Activated naive CD4-positive, alpha-beta T cell treated with anti-CD3 and anti-CD28 coated beads, Interleukin-2, amount 50 U/mL, for 24 hours (primary cell): Measurements from ENCODE around the gene BPGM.
"Not testable (repeated sequence)": the region's sequence is repeated elsewhere in the genome, so short reads cannot be mapped to it uniquely, and the experiment has no call there.

Source experiments
- H3K27ac Mint-ChIP-seq: one replicate; pipeline ENCODE4 v1.8.0; 2021; ENCODE audit warnings: mild to moderate bottlenecking, mixed read lengths
- H3K27me3 Mint-ChIP-seq: one replicate; pipeline ENCODE4 v1.8.0; 2021; ENCODE audit warnings: mixed read lengths
- H3K36me3 Mint-ChIP-seq: one replicate; pipeline ENCODE4 v1.8.0; 2021; ENCODE audit warnings: mixed read lengths
- H3K4me1 Mint-ChIP-seq: one replicate; pipeline ENCODE4 v1.8.0; 2021; ENCODE audit warnings: mixed read lengths
- H3K4me3 Mint-ChIP-seq: one replicate; pipeline ENCODE4 v1.8.0; 2021; ENCODE audit warnings: mild to moderate bottlenecking, mixed read lengths
- H3K9me3 Mint-ChIP-seq: one replicate; pipeline ENCODE4 v1.8.0; 2021; ENCODE audit warnings: mixed read lengths

BPGM gene

DNA sequence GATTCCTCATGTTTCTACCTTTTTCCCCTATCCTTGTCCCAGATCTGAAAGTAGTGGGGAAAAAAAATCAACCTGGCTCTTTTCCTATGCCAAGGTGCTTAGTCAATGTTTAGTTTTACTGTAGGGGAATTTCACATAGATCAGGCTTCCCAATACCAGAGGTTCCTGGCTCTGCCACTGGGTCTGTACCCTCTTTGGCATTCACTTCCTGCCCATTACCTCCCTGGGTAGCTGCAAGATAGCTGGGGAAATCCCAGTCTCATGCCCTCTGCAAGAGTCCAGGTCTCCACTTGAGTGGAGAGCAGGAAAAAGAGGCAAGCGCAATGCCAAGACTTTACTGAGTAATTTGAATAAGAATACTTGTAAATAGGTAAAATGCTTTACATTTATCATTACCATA is 3.5 kb upstream of the BPGM start:
- Mint-ChIP-seq H3K4me1 (peaks cover 43% of the 10 kb centered on the region), H3K4me3 (no peak overlapping the region), H3K36me3 (peaks cover 3% of the 10 kb centered on the region), H3K27me3 (no peaks in the 10 kb centered on the region), H3K27ac (peak overlapping the region; percentile 51), H3K9me3 (no peaks in the 10 kb centered on the region)

DNA sequence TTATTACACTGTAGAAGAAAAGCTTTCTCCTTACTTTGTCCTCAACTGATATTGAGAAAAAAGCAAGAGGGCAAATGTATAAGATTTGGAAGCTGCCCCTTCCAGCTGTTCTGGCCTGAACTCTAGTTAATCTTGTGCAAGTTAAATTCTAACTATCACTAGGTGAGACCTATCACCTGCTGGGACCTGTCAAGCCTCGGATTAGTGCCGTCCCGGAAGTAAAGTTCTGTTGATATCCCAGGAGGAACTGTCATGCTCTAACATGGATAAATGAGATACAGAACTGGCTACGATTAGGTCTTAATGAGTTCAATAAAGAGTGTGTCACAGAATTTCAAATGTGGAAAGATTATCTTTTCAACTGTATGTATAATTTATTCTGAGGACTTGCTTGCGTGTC is 1.2 kb upstream of the BPGM start:
- Mint-ChIP-seq H3K4me1 (peaks cover 49% of the 10 kb centered on the region), H3K36me3 (peaks cover 11% of the 10 kb centered on the region), H3K27me3 (no peaks in the 10 kb centered on the region), H3K4me3 (no peak overlapping the region), H3K27ac (no peak overlapping the region), H3K9me3 (no peaks in the 10 kb centered on the region)

DNA sequence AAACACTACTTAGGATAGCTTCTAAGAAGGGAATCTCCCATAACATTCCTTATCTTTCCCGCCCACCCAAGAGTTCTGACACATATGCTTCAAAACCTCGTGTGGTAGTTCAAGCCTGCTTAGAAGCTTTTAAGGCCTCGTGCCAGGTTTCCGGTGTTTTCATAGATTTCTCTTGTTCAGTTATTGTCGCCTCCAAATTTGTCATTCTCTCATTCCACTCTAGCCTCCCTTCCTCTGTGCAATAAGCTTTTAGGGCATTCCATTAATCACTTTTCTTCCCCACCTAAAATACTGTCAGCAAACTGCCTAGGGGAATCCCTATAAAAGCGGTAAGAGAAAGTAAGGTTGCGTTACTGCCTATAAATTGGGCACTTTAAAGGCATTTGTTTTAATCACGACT is 718 bp upstream of the BPGM start:
- H3K36me3 Mint-ChIP-seq: peaks cover 11% of the 10 kb centered on the region
- H3K27me3 Mint-ChIP-seq: no peaks in the 10 kb centered on the region
- no peaks in the 10 kb centered on the region for H3K9me3 Mint-ChIP-seq
- H3K4me3 Mint-ChIP-seq: no peak overlapping the region
- no peak overlapping the region for H3K27ac Mint-ChIP-seq
- H3K4me1 Mint-ChIP-seq: peaks cover 47% of the 10 kb centered on the region

DNA sequence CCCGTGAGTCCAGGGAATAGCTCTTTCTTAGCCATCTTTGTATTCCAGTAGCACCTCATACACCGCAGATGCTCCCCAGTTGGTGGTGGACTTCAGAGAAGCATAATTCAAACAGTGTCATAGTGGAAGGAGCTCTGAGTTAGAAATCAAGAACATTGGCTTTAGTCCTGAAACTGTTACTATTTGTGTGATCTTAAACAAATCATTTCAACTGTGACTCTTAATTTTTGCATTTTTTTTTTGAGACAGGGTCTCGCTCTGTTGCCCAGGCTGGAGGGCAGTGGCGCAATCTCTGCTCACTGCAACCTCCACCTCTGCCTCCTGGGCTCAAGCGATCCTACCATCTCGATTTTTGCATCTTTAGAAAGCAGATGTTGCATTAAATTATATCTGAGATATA is 1.8 kb downstream of the BPGM start:
- no peaks in the 10 kb centered on the region for H3K27me3 Mint-ChIP-seq
- H3K4me1 Mint-ChIP-seq: peaks cover 51% of the 10 kb centered on the region
- H3K36me3 Mint-ChIP-seq: peaks cover 11% of the 10 kb centered on the region
- peak overlapping the region; percentile 82 for H3K27ac Mint-ChIP-seq
- no peak overlapping the region for H3K4me3 Mint-ChIP-seq
- H3K9me3 Mint-ChIP-seq: no peaks in the 10 kb centered on the region

DNA sequence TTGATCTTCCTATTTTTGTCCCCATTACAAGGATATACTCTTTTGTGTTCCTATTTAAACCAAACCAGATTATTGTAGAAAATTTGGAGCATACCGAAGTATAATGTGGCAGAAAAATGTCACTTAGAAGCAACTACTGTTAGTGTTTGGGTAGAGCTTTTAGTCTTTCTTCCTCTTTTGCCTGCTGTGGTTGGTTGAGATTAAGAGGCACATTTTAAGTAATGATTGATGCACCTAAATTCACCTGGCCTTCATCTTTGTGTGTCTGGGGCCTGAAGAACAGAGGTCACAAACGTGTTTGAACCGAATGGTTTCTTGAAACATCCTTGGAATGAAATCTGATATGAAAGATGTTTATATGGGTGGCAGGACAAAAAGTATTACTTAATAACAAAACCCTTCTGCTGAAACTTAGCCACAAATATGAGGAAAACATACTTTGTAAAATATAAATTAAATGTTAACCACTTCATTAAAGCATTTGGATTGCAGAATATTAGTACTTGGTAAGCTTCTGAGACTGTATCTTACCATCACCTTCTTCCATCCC is 2.6 kb downstream of the BPGM start:
- Mint-ChIP-seq H3K27ac (peak overlapping the region; percentile 84), H3K36me3 (peaks cover 17% of the 10 kb centered on the region), H3K27me3 (no peaks in the 10 kb centered on the region), H3K4me3 (peak overlapping the region; percentile 57), H3K4me1 (peaks cover 55% of the 10 kb centered on the region), H3K9me3 (no peaks in the 10 kb centered on the region)

DNA sequence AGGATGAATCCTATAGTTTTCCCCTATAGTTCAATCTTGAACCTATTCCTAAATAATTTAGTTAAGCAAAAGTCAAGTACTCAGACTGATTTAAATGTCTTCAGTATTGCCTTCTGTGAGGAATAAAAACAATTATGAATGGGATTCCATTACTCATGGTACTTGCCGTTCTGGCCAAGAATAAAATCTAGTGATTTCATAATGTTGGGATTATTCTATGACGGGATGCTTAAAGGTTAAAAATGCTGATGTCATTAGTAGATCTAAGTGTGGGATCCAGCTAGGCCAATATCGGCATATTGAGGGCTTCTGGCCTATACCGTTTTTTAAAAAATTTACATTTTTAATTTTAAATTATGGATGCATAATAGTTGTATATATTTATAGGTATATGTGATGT is 5.3 kb downstream of the BPGM start:
- H3K4me3 Mint-ChIP-seq: no peak overlapping the region
- no peaks in the 10 kb centered on the region for H3K9me3 Mint-ChIP-seq
- no peak overlapping the region for H3K27ac Mint-ChIP-seq
- peaks cover 30% of the 10 kb centered on the region for H3K36me3 Mint-ChIP-seq
- peaks cover 69% of the 10 kb centered on the region for H3K4me1 Mint-ChIP-seq
- no peaks in the 10 kb centered on the region for H3K27me3 Mint-ChIP-seq

DNA sequence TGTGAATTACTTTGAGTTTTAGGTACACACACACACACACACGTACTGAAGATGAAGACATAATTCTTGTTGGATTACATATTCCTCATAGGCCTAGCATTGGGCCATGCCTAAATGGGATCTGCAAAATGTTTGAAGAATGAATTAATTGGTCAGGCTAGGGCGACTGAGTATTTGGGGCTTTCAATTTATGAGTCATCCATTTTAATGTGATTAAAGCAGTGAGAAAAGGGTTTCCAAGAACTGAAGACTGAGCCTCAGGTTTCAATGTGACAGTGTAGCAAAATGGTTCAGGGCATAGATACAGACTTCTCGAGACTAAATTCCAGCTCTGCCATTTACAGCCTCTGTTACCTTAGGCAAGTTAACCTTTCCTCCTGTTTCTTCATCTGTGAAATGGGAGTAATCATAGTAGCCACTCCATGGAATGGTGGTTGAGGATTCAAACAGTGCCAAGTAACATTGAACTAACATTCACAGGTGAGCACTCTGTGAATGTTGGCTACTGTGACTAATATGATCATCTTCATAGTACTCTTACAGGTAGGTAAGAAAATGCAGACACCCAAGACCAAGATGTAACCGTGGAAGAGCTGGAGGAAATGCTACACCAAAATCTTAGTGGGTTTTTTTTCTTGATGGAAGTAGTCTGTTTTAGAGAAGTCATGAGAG is 7.6 kb downstream of the BPGM start:
- Mint-ChIP-seq H3K27ac (peak overlapping the region; percentile 44), H3K27me3 (no peaks in the 10 kb centered on the region), H3K4me3 (no peak overlapping the region), H3K36me3 (peaks cover 36% of the 10 kb centered on the region), H3K4me1 (peaks cover 75% of the 10 kb centered on the region), H3K9me3 (no peaks in the 10 kb centered on the region)

DNA sequence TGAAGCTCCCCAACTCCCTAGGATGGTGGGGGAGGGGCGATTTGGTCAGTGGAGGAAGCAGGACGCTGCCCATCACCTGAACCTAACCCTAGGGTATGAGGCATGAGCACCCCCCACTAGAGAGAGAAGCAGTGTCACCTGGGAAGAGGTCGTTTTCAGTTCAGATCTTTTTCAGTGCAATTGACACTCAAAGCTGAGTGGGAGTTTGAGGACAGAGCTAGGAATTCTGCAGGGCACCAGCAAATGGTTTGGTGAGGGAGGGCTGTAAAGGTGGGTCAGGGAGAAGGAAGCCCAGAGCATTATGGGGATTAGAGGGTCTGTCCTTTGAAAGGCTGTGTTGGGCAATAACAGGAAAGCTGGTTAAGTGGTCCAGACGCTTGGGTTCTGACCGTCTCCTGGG is 10.9 kb downstream of the BPGM start:
- Mint-ChIP-seq H3K27ac (no peak overlapping the region), H3K36me3 (peaks cover 37% of the 10 kb centered on the region), H3K27me3 (no peaks in the 10 kb centered on the region)

DNA sequence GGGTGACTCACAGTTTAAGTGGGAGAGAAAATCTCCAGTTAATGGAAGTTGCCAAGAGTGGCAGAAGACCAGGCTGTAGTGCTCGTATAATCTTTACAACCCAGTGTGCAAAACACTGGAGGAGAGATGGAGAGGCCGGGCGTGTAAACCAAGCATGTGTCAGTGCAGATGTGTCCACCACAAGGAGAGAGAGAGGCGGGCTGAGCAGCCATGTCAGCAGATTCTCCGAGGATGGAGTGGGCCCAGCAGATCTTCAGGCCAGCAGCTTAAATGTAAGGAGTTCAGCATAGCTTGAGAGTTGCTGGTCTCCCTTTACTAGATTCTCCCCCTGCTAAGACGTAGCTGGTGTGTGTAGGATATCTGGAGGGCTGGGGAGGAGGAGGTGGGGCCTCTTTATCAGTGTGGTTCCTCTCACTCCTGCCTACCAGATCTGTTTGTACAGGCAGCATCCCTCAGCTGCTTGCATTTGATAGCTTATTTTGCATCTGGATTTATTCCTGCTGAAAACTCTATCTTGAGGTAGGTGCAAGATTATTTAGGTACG is 13.7 kb downstream of the BPGM start:
- Mint-ChIP-seq H3K36me3 (peaks cover 41% of the 10 kb centered on the region), H3K4me3 (no peak overlapping the region), H3K27me3 (no peaks in the 10 kb centered on the region), H3K27ac (no peak overlapping the region), H3K9me3 (no peaks in the 10 kb centered on the region), H3K4me1 (peaks cover 67% of the 10 kb centered on the region)

More for the DNA sequence above, 10.9 kb downstream of the BPGM start:
- Mint-ChIP-seq H3K4me3 (no peak overlapping the region), H3K9me3 (no peaks in the 10 kb centered on the region), H3K4me1 (peaks cover 72% of the 10 kb centered on the region)

DNA sequence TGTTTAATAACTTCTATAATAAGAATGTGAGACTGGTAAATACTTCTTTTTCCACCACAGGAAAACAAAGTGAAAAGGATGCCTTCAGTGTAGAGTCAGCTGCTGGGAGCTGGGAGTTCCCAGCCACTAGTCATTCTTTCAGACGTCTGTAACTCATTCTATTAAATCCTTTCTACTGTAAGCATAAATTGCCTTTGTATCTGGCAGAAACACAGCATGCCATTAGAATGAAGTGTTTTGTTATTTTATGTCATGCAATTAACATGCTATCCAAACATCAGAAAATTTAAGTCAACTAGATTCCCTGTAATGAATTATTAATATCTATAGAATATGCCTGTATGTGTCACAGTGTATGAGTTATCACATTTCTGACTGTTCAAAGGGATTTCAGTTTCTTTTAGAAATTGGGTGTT is 14.3 kb downstream of the BPGM start:
- Mint-ChIP-seq H3K36me3 (peaks cover 40% of the 10 kb centered on the region), H3K4me3 (no peak overlapping the region), H3K27ac (peak overlapping the region; percentile 90), H3K27me3 (no peaks in the 10 kb centered on the region), H3K4me1 (peaks cover 68% of the 10 kb centered on the region), H3K9me3 (no peaks in the 10 kb centered on the region)

DNA sequence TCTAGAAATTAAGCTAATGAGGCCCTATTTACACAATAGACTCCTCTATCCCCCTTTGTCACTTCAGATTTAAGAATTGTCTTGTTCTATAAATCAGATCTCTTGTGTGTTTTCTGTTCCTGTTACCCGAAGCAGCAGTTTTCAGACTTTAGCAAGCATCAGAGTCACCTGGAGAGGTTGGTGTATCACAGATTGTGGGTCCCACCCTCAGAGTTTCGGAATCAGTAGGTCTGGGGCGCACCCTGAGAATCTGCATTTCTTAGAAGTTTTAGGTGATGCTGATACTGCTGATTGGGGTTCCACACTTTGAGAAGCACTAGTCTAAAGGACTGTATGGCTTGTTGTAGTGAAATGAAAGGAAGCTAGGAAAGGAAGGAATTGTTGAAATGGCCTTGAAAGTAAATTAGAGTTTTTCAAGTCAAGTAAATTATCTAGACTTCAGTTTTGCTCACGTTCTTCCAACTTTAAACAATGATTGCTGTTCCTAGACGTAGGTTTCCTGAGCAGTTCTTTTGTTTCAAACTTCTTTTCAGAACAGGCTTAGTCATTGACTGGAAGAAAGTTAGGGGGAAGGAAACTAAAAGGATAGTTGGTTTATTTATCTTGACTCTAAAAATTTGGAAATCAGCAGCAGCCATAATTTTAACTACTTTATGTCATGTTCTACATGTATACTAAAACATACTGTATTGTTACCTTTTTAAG is 15.7 kb downstream of the BPGM start:
- no peaks in the 10 kb centered on the region for H3K27me3 Mint-ChIP-seq
- peaks cover 39% of the 10 kb centered on the region for H3K36me3 Mint-ChIP-seq
- H3K27ac Mint-ChIP-seq: peak overlapping the region; percentile 61
- H3K4me3 Mint-ChIP-seq: no peak overlapping the region
- no peaks in the 10 kb centered on the region for H3K9me3 Mint-ChIP-seq
- peaks cover 70% of the 10 kb centered on the region for H3K4me1 Mint-ChIP-seq

DNA sequence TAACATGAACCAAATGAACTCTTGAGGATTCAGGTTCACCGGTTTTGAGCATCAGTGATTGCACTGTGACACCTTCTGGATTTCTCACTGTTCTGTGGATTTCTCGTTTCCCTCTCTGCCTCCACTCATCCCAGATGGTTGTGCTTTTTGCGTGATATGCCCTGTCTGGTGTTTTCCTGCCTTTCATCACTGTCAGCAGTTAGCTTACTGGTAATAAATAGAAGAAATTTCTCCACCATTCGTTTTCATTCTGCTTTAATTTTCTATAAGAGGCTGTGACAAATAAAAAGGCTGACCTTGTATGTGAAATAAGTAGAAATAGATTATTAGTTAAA is 16.2 kb downstream of the BPGM start:
- H3K27ac Mint-ChIP-seq: no peak overlapping the region
- H3K9me3 Mint-ChIP-seq: no peaks in the 10 kb centered on the region
- H3K27me3 Mint-ChIP-seq: no peaks in the 10 kb centered on the region
- H3K4me3 Mint-ChIP-seq: no peak overlapping the region
- H3K4me1 Mint-ChIP-seq: peaks cover 70% of the 10 kb centered on the region
- H3K36me3 Mint-ChIP-seq: peaks cover 41% of the 10 kb centered on the region

DNA sequence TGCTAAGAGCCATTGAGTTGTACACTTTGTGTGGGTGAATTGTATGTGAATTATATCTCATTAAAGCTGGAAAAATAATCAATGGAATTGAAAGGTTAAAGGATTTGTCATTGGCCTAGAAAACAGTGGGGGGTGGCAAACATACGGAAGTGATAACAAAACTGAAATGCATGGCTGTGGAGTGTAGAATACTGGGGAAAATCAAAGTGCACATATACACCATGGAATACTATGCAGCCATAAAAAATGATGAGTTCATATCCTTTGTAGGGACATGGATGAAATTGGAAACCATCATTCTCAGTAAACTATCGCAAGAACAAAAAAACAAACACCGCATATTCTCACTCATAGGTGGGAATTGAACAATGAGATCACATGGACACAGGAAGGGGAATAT is 18.4 kb downstream of the BPGM start:
- H3K27ac Mint-ChIP-seq, H3K27me3 Mint-ChIP-seq, H3K4me3 Mint-ChIP-seq, H3K9me3 Mint-ChIP-seq: not testable (repeated sequence)
- Mint-ChIP-seq H3K4me1 (peaks cover 81% of the 10 kb centered on the region), H3K36me3 (peaks cover 32% of the 10 kb centered on the region)

DNA sequence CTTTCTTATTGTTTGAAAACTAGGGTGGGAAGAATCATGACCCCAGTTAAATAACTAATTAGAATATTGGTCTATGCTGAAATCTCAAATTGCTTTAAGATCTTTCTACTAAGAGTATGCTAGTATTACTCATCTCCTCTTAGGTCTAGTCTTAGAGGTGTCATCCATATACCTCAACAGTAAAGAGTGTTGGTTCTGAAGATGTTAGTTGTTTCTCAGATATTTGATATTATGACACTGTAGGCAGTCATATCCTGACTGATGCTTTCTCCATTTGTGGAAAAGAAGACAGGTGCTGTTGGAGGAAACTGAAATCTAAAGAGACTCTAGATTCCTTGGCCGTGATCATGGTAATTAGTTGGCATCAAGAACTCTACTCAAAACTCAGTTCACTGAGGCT is 21.2 kb downstream of the BPGM start:
- H3K27me3 Mint-ChIP-seq: no peaks in the 10 kb centered on the region
- peaks cover 23% of the 10 kb centered on the region for H3K36me3 Mint-ChIP-seq
- H3K4me3 Mint-ChIP-seq: peak overlapping the region; percentile 61
- peak overlapping the region; percentile 94 for H3K27ac Mint-ChIP-seq
- no peaks in the 10 kb centered on the region for H3K9me3 Mint-ChIP-seq
- peaks cover 81% of the 10 kb centered on the region for H3K4me1 Mint-ChIP-seq

DNA sequence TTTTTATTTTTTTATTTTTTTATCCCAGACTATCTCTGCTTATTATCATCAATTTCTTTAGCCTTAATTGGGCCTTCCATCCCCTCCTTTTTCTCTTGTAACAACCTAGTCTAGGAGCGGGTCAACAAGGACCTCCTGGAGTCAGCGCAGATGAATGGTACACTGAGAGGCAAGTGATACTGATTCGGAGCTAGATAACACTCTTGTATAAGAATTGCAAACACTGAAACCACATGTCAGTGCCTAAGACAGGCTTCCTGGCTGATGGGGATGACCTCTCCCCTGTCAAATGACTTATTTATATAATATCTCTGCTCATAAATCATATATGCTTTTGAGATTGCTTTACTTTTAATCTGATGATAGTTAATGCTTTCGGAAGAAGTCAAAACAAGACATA is 22.7 kb downstream of the BPGM start:
- peaks cover 72% of the 10 kb centered on the region for H3K4me1 Mint-ChIP-seq
- no peaks in the 10 kb centered on the region for H3K27me3 Mint-ChIP-seq
- peak overlapping the region; percentile 38 for H3K4me3 Mint-ChIP-seq
- H3K27ac Mint-ChIP-seq: peak overlapping the region; percentile 91
- no peaks in the 10 kb centered on the region for H3K9me3 Mint-ChIP-seq
- peaks cover 19% of the 10 kb centered on the region for H3K36me3 Mint-ChIP-seq

DNA sequence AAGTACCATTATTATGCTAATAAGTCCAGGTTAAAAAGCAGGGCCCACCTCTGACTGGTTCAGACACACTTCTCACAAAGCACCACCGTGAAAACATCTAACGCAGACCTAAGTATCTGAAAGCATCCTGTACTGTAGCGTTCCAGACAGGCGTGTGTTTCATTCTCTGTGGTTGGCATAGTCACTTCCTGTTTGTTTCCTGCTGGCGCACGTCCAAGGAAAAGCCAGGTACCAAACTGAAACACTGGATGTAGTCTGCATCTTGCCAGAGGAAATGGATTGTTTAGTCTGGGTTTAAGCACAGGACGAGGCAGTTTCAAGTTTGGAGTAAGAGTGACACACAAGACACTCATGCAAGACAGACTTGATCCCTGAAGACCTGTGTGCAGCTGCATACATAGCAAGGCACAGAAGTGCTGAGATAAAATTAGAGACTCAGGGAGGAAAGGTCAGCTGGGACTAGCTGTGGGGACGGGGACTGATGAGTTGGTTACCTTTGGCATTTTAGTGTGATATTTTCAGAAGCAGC is 23.3 kb downstream of the BPGM start:
- Mint-ChIP-seq H3K36me3 (peaks cover 17% of the 10 kb centered on the region), H3K27me3 (no peaks in the 10 kb centered on the region), H3K4me1 (peaks cover 70% of the 10 kb centered on the region), H3K4me3 (peak overlapping the region; percentile 38), H3K9me3 (no peaks in the 10 kb centered on the region), H3K27ac (peak overlapping the region; percentile 91)
